ENCODE measurements around the gene TPX2.
"Not testable (repeated sequence)": the region's sequence is repeated elsewhere in the genome, so short reads cannot be mapped to it uniquely, and the experiment has no call there.

TPX2 gene

GRCh38 chr20:31723069-31723318, 16.1 kb upstream of the TPX2 start:
- peaks cover 19% of the 10 kb centered on the region for H3K36me3 ChIP-seq (ENCODE audit: control insufficient read depth, insufficient read depth, low read length)
- peak overlapping the region; percentile 98 for H3K27ac ChIP-seq (ENCODE audit: low read depth, low read length)
- H3K27me3 ChIP-seq (ENCODE audit: control insufficient read depth, insufficient read depth, low read length), result no peaks in the 10 kb centered on the region; the same call in 1 of the 2 replicates
- H3K4me3 ChIP-seq (ENCODE audit: low read depth, low read length), result peak overlapping the region; percentile 75
- no peaks in the 10 kb centered on the region for H3K9me3 ChIP-seq (ENCODE audit: control insufficient read depth, insufficient read depth, low read depth, low read length)
- peak overlapping the region; percentile 92 for H3K9ac ChIP-seq (ENCODE audit: low read length)
- H3K4me1 ChIP-seq (ENCODE audit: control insufficient read depth, insufficient read depth, low read length), result peaks cover 41% of the 10 kb centered on the region

GRCh38 chr20:31723319-31724078, 15.6 kb upstream of the TPX2 start:
- Histone ChIP-seq H3K4me3 (ENCODE audit: low read depth, low read length) (peak overlapping the region; percentile 75), H3K36me3 (ENCODE audit: control insufficient read depth, insufficient read depth, low read length) (peaks cover 19% of the 10 kb centered on the region), H3K9me3 (ENCODE audit: control insufficient read depth, insufficient read depth, low read depth, low read length) (no peaks in the 10 kb centered on the region), H3K27ac (ENCODE audit: low read depth, low read length) (peak overlapping the region; percentile 98), H3K9ac (ENCODE audit: low read length) (peak overlapping the region; percentile 92), H3K4me1 (ENCODE audit: control insufficient read depth, insufficient read depth, low read length) (peaks cover 40% of the 10 kb centered on the region), H3K27me3 (ENCODE audit: control insufficient read depth, insufficient read depth, low read length) (no peaks in the 10 kb centered on the region; the same call in 1 of the 2 replicates)

- Histone ChIP-seq H3K9me3 (ENCODE audit: control insufficient read depth, insufficient read depth, low read depth, low read length) (no peaks in the 10 kb centered on the region), H3K9ac (ENCODE audit: low read length) (no peak overlapping the region), H3K4me3 (ENCODE audit: low read depth, low read length) (no peak overlapping the region), H3K27me3 (ENCODE audit: control insufficient read depth, insufficient read depth, low read length) (no peaks in the 10 kb centered on the region), H3K4me1 (ENCODE audit: control insufficient read depth, insufficient read depth, low read length) (no peaks in the 10 kb centered on the region), H3K36me3 (ENCODE audit: control insufficient read depth, insufficient read depth, low read length) (no peaks in the 10 kb centered on the region), H3K27ac (ENCODE audit: low read depth, low read length) (no peak overlapping the region)
Observed at GRCh38 chr20:31731321-31731717, 7.8 kb upstream of the TPX2 start.

GRCh38 chr20:31739550-31739977, 474 bp downstream of the TPX2 start:
- Histone ChIP-seq H3K4me3 (ENCODE audit: low read depth, low read length) (peak overlapping the region; percentile 91), H3K9me3 (ENCODE audit: control insufficient read depth, insufficient read depth, low read depth, low read length) (no peaks in the 10 kb centered on the region), H3K36me3 (ENCODE audit: control insufficient read depth, insufficient read depth, low read length) (peaks cover 20% of the 10 kb centered on the region), H3K27ac (ENCODE audit: low read depth, low read length) (peak overlapping the region; percentile 35; the same call in 1 of the 2 replicates), H3K9ac (ENCODE audit: low read length) (peak overlapping the region; percentile 88), H3K4me1 (ENCODE audit: control insufficient read depth, insufficient read depth, low read length) (peaks cover 11% of the 10 kb centered on the region), H3K27me3 (ENCODE audit: control insufficient read depth, insufficient read depth, low read length) (no peaks in the 10 kb centered on the region)

- no peaks in the 10 kb centered on the region for H3K27me3 ChIP-seq (ENCODE audit: control insufficient read depth, insufficient read depth, low read length)
- H3K9ac ChIP-seq (ENCODE audit: low read length), result peak overlapping the region; percentile 88
- H3K4me3 ChIP-seq (ENCODE audit: low read depth, low read length), result peak overlapping the region; percentile 91
- no peaks in the 10 kb centered on the region for H3K9me3 ChIP-seq (ENCODE audit: control insufficient read depth, insufficient read depth, low read depth, low read length)
- peaks cover 27% of the 10 kb centered on the region for H3K36me3 ChIP-seq (ENCODE audit: control insufficient read depth, insufficient read depth, low read length)
- no peak overlapping the region for H3K27ac ChIP-seq (ENCODE audit: low read depth, low read length)
- H3K4me1 ChIP-seq (ENCODE audit: control insufficient read depth, insufficient read depth, low read length), result peaks cover 11% of the 10 kb centered on the region
Observed at GRCh38 chr20:31740208-31740607, 1.1 kb downstream of the TPX2 start.

- peak overlapping the region; percentile 14; the same call in 1 of the 2 replicates for H3K27ac ChIP-seq (ENCODE audit: low read depth, low read length)
- H3K9ac ChIP-seq (ENCODE audit: low read length), result peak overlapping the region; percentile 35
- H3K4me1 ChIP-seq (ENCODE audit: control insufficient read depth, insufficient read depth, low read length), result peaks cover 11% of the 10 kb centered on the region
- no peaks in the 10 kb centered on the region for H3K9me3 ChIP-seq (ENCODE audit: control insufficient read depth, insufficient read depth, low read depth, low read length)
- peak overlapping the region; percentile 91 for H3K4me3 ChIP-seq (ENCODE audit: low read depth, low read length)
- H3K27me3 ChIP-seq (ENCODE audit: control insufficient read depth, insufficient read depth, low read length), result no peaks in the 10 kb centered on the region
- peaks cover 33% of the 10 kb centered on the region for H3K36me3 ChIP-seq (ENCODE audit: control insufficient read depth, insufficient read depth, low read length)
Observed at GRCh38 chr20:31740656-31741323, 1.7 kb downstream of the TPX2 start.

- Histone ChIP-seq H3K9me3 (ENCODE audit: control insufficient read depth, insufficient read depth, low read depth, low read length) (no peaks in the 10 kb centered on the region), H3K36me3 (ENCODE audit: control insufficient read depth, insufficient read depth, low read length) (peaks cover 62% of the 10 kb centered on the region), H3K9ac (ENCODE audit: low read length) (no peak overlapping the region), H3K27ac (ENCODE audit: low read depth, low read length) (no peak overlapping the region), H3K27me3 (ENCODE audit: control insufficient read depth, insufficient read depth, low read length) (no peaks in the 10 kb centered on the region), H3K4me1 (ENCODE audit: control insufficient read depth, insufficient read depth, low read length) (no peaks in the 10 kb centered on the region), H3K4me3 (ENCODE audit: low read depth, low read length) (no peak overlapping the region)
Observed at GRCh38 chr20:31746068-31746878, 7.2 kb downstream of the TPX2 start.

- not testable (repeated sequence) for H3K27ac ChIP-seq (ENCODE audit: low read depth, low read length); H3K4me3 ChIP-seq (ENCODE audit: low read depth, low read length); H3K9ac ChIP-seq (ENCODE audit: low read length); H3K4me1 ChIP-seq (ENCODE audit: control insufficient read depth, insufficient read depth, low read length); H3K9me3 ChIP-seq (ENCODE audit: control insufficient read depth, insufficient read depth, low read depth, low read length); H3K27me3 ChIP-seq (ENCODE audit: control insufficient read depth, insufficient read depth, low read length)
- H3K36me3 ChIP-seq (ENCODE audit: control insufficient read depth, insufficient read depth, low read length), result peaks cover 66% of the 10 kb centered on the region
Observed at GRCh38 chr20:31747028-31747427, 7.9 kb downstream of the TPX2 start.

- H3K4me3 ChIP-seq (ENCODE audit: low read depth, low read length), result no peak overlapping the region
- H3K27me3 ChIP-seq (ENCODE audit: control insufficient read depth, insufficient read depth, low read length), result no peaks in the 10 kb centered on the region
- no peaks in the 10 kb centered on the region for H3K4me1 ChIP-seq (ENCODE audit: control insufficient read depth, insufficient read depth, low read length)
- H3K9me3 ChIP-seq (ENCODE audit: control insufficient read depth, insufficient read depth, low read depth, low read length), result no peaks in the 10 kb centered on the region
- H3K9ac ChIP-seq (ENCODE audit: low read length), result no peak overlapping the region
- H3K27ac ChIP-seq (ENCODE audit: low read depth, low read length), result no peak overlapping the region
- H3K36me3 ChIP-seq (ENCODE audit: control insufficient read depth, insufficient read depth, low read length), result peaks cover 64% of the 10 kb centered on the region
Observed at GRCh38 chr20:31747640-31748039, 8.6 kb downstream of the TPX2 start.

- no peaks in the 10 kb centered on the region for H3K9me3 ChIP-seq (ENCODE audit: control insufficient read depth, insufficient read depth, low read depth, low read length)
- H3K9ac ChIP-seq (ENCODE audit: low read length), result no peak overlapping the region
- no peak overlapping the region for H3K4me3 ChIP-seq (ENCODE audit: low read depth, low read length)
- H3K27me3 ChIP-seq (ENCODE audit: control insufficient read depth, insufficient read depth, low read length), result no peaks in the 10 kb centered on the region
- H3K4me1 ChIP-seq (ENCODE audit: control insufficient read depth, insufficient read depth, low read length), result no peaks in the 10 kb centered on the region
- H3K36me3 ChIP-seq (ENCODE audit: control insufficient read depth, insufficient read depth, low read length), result peaks cover 59% of the 10 kb centered on the region
- no peak overlapping the region for H3K27ac ChIP-seq (ENCODE audit: low read depth, low read length)
Observed at GRCh38 chr20:31749223-31749622, 10.1 kb downstream of the TPX2 start.

- no peak overlapping the region for H3K27ac ChIP-seq (ENCODE audit: low read depth, low read length)
- no peaks in the 10 kb centered on the region for H3K27me3 ChIP-seq (ENCODE audit: control insufficient read depth, insufficient read depth, low read length)
- H3K36me3 ChIP-seq (ENCODE audit: control insufficient read depth, insufficient read depth, low read length), result peaks cover 40% of the 10 kb centered on the region
- H3K9ac ChIP-seq (ENCODE audit: low read length), result no peak overlapping the region
- no peaks in the 10 kb centered on the region for H3K9me3 ChIP-seq (ENCODE audit: control insufficient read depth, insufficient read depth, low read depth, low read length)
- H3K4me1 ChIP-seq (ENCODE audit: control insufficient read depth, insufficient read depth, low read length), result no peaks in the 10 kb centered on the region
- no peak overlapping the region for H3K4me3 ChIP-seq (ENCODE audit: low read depth, low read length)
Observed at GRCh38 chr20:31751126-31751525, 12.0 kb downstream of the TPX2 start.

All from HUES6 (cell line).